Adrenal gland (tissue), 12 donors: ENCODE data around the gene TMEM254. TPM values are rescaled to one million over a fixed set of nuclear protein-coding genes. Genes with fewer than 3 reads are reported as not detected.
"Not testable (repeated sequence)": the region's sequence is repeated elsewhere in the genome, so short reads cannot be mapped to it uniquely, and the experiment has no call there.

Experiments used
- DNase-seq, 7 donors: peaks; one replicate each; pipeline ENCODE4 v3.0.0-alpha.2; 2019 to 2020
- H3K27ac ChIP-seq, 5 donors: fragments of 200-600 bp; sonication (generic) in 4 of 5; 1 replicate in 3 of 5; 2 replicates in 2 of 5; pipeline versions ENCODE4 v1.5.1 to v1.8.0; 2016 to 2020; ENCODE audit warnings: mild to moderate bottlenecking in 1 of 5
- H3K27me3 ChIP-seq: fragments of 200-600 bp; 2 replicates; pipeline ENCODE4 v1.8.0; 2021
- H3K36me3 ChIP-seq, 2 donors: fragments of 200-600 bp; replicated peaks in 1 of 2; 1 replicate in 1 of 2; 2 replicates in 1 of 2; pipeline versions ENCODE4 v1.5.1 to v1.8.0; 2018 to 2022
- H3K4me1 ChIP-seq, 2 donors: fragments of 200-600 bp; replicated peaks in 1 of 2; 1 replicate in 1 of 2; 2 replicates in 1 of 2; pipeline versions ENCODE4 v1.5.1 to v1.8.0; 2018 to 2021
- H3K4me3 ChIP-seq, 4 donors: fragments of 200-600 bp; sonication (generic) in 3 of 4; one replicate each; pipeline ENCODE4 v1.5.1; 2016 to 2018
- H3K9me3 ChIP-seq, 3 donors: fragments of 200-600 bp; sonication (generic) in 1 of 3; replicated peaks in 1 of 3; 1 replicate in 2 of 3; 2 replicates in 1 of 3; pipeline versions ENCODE4 v1.5.1 to v1.8.0; 2016 to 2021
- POLR2A ChIP-seq, 2 donors: fragments of 450-650 bp; IDR thresholded peaks; one replicate each; pipeline ENCODE4 v1.6.1; 2017; ENCODE audit warnings: antibody characterized with exemption in 2 of 2, mild to moderate bottlenecking in 2 of 2, moderate library complexity in 1 of 2
- WGBS, 4 donors: extraction: QIAGEN DNeasy Blood & Tissue Kit in 2 of 4; methylation state at CpG; one replicate each; pipeline versions ENCODE4 v1.1.5 to v1.1.7; 2013 to 2017; 5-methylcytosine and 5-hydroxymethylcytosine counted together
- intact Hi-C, 2 donors: fragments of 100-400 bp; cut with DNase I; formaldehyde crosslinking; loops; one replicate each; pipeline versions ENCODE4 v1.14.1 to v1.15.0; 2022 to 2023
- polyA plus RNA-seq, 3 donors: library from polyadenylated mRNA; stranded (reverse); fragments of 200-250 nt in 2 of 3; fragments of 350-450 nt in 1 of 3; fragmentation: Illumina TruSeq in 1 of 3; extraction: RNeasy Lipid Tissue Mini Kit (QIAGEN cat#74804) in 1 of 3; gene quantifications; one replicate each; pipeline ENCODE4 v1.2.3, GENCODE V29; 2013 to 2014
- total RNA-seq, 9 donors: library from RNA; depleted of rRNA in 4 of 9; stranded (reverse); fragments of >200 nt in 4 of 9; fragments of 120-200 nt in 1 of 9; fragmentation: NEBNext Ultra II Directional in 1 of 9; extraction: Animal tissue kit (Norgen Biotek cat#: 25700) in 1 of 9; gene quantifications; one replicate each; pipeline versions ENCODE4 v1.1.0 to v1.2.4, GENCODE V29; 2013 to 2023
- TF ChIP-seq, protein P1 (sequence below), 6 experiments: fragments of 450-650 bp in 4 of 6; fragments of 200-600 bp in 2 of 6; sonication (generic) in 1 of 6; IDR thresholded peaks; 1 replicate in 5 of 6; 2 replicates in 1 of 6; pipeline versions ENCODE4 v1.5.1 to v1.8.0; 2016 to 2021; ENCODE audit warnings: antibody characterized with exemption in 6 of 6, mild to moderate bottlenecking in 2 of 6, moderate library complexity in 1 of 6
- donor health status: healthy with polysubstance abuse.
- donor health status: Bipolar disorder and iron deficiency.
- donor health status: DM: yes; HTN: yes; CAD: no.
- donor health status: DM: no; HTN: no; CAD: no.
- donor health status: DM: no; HTN: no; CAD: no.
- donor health status: DM: yes; HTN: yes; CAD: no.

Gene TMEM254
- total and polyA plus RNA-seq, 12 donors = 8.8 to 47.2 (median 27.1) TPM

- intact Hi-C loops = no loop called here
- no peak overlapping the region for H3K27ac ChIP-seq
- H3K4me1 ChIP-seq = no peaks in the 10 kb centered on the region
- no peaks in the 10 kb centered on the region for H3K36me3 ChIP-seq
- WGBS, 4 donors = 60 to 78% (median 67%) methylated on average over 2 of the region's 2 CpGs
- H3K27me3 ChIP-seq = no peaks in the 10 kb centered on the region
- no peak for TF ChIP-seq POLR2A (IDR thresholded peaks at IDR 0.05)
- TF ChIP-seq, protein P1, sequence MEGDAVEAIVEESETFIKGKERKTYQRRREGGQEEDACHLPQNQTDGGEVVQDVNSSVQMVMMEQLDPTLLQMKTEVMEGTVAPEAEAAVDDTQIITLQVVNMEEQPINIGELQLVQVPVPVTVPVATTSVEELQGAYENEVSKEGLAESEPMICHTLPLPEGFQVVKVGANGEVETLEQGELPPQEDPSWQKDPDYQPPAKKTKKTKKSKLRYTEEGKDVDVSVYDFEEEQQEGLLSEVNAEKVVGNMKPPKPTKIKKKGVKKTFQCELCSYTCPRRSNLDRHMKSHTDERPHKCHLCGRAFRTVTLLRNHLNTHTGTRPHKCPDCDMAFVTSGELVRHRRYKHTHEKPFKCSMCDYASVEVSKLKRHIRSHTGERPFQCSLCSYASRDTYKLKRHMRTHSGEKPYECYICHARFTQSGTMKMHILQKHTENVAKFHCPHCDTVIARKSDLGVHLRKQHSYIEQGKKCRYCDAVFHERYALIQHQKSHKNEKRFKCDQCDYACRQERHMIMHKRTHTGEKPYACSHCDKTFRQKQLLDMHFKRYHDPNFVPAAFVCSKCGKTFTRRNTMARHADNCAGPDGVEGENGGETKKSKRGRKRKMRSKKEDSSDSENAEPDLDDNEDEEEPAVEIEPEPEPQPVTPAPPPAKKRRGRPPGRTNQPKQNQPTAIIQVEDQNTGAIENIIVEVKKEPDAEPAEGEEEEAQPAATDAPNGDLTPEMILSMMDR (IDR thresholded peaks at IDR 0.05) = no peak
- no peak overlapping the region for H3K4me3 ChIP-seq
- H3K9me3 ChIP-seq = no peaks in the 10 kb centered on the region
- no peak for DNase-seq
Observed at GRCh38 chr10:80094231-80094630, 15.8 kb downstream of the TMEM254 start.

- H3K36me3 ChIP-seq, DNase-seq, H3K9me3 ChIP-seq, H3K27ac ChIP-seq, intact Hi-C loops, H3K4me1 ChIP-seq, H3K27me3 ChIP-seq, H3K4me3 ChIP-seq: not testable (repeated sequence)
- WGBS, 4 donors = 75 to 93% (median 86%) methylated on average over 2 of the region's 2 CpGs
Observed at GRCh38 chr10:80098272-80098671, 19.8 kb downstream of the TMEM254 start.

DNA sequence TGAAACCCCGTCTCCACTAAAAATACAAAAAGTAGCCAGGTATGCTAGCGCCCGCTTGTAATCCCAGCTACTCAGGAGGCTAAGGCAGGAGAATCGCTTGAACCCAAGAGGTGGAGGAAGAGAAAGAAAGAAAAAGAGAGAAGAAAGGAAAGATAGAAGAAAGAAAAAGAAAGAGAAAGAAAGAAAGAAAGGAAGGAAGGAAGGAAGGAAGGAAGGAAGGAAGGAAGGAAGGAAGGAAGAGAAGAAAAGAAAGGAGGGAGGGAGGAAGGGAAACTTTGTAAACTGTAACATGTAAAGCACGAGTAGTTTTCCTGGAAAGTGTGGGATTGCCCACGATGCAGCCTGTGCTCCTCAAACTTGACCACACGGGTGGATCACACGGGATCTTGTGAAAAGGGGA is 20.8 kb downstream of the TMEM254 start:
- DNase-seq, H3K4me1 ChIP-seq, H3K4me3 ChIP-seq, intact Hi-C loops, H3K36me3 ChIP-seq, H3K27me3 ChIP-seq, H3K27ac ChIP-seq, H3K9me3 ChIP-seq: not testable (repeated sequence)
- WGBS, 4 donors = 76 to 88% (median 79%) methylated on average over 8 of the region's 8 CpGs

DNA sequence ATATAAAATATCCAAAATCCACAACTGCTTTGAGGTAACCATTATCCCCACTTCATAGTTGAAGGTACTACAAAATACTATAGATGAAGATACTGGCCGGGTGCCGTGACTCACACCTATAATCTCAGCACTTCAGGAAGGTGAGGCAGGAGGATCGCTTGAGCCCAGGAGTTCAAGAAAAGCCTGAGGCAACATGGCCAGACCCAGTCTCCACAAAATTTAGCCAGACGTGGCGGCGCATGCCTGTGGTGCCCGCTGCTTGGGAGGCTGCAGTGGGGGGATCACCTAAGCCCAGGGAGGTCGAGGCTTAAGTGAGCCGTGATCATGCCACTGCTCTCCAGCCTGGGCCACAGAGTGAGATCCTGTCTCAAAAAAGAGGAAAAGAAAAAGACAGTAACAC is 21.7 kb downstream of the TMEM254 start:
- DNase-seq = no peak
- TF ChIP-seq POLR2A (IDR thresholded peaks at IDR 0.05) = no peak
- TF ChIP-seq, protein P1 (IDR thresholded peaks at IDR 0.05) = no peak
- 90 to 93% (median 92%) methylated on average over 9 of the region's 9 CpGs for WGBS, 4 donors
- Histone ChIP-seq H3K27ac (no peak overlapping the region), H3K4me3 (no peak overlapping the region), H3K4me1 (no peaks in the 10 kb centered on the region), H3K36me3 (no peaks in the 10 kb centered on the region), H3K27me3 (no peaks in the 10 kb centered on the region), H3K9me3 (no peaks in the 10 kb centered on the region)
- intact Hi-C loops = no loop called here

DNA sequence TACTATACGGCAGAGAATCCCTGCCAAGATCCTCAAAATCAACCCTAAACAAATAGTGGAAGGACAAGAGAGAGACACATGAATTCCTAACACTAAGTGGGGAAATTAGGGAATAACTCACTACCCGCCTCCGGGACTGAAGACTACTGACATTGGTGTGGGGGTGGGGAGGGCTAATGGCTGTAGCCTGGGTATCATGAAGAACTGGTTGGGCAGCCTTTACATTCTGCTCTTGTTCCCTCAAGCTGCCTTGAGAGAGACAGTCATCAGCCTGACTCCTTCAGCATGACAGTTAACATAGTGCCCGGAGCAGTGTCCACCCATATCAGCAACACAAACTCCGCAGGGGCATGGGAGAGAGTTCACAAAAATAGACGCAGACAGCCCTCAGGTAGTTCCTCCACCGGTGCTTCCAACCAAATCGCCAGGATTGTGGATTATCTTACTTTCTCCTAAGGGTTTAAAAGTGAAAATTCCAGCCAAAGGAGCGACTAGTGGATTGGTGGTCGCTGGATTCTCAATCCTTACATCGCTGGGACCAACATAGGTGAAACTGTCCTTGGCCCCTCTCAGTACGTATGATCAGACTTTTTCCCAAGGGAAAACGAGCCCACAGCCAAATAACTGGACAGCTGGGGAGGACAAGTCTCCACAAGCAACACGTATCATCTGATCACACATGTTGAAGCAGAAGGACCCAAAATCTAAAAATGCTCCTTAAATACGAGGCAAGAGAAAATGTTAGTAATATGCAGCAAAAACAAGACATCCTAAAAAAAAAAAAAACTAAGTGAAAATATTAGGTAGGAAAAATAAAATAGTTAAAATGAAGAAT is 22.6 kb downstream of the TMEM254 start:
- Histone ChIP-seq H3K4me1 (no peaks in the 10 kb centered on the region), H3K27ac (no peak overlapping the region), H3K4me3 (no peak overlapping the region), H3K36me3 (no peaks in the 10 kb centered on the region), H3K27me3 (no peaks in the 10 kb centered on the region), H3K9me3 (no peaks in the 10 kb centered on the region)
- TF ChIP-seq, protein P1 (IDR thresholded peaks at IDR 0.05) = no peak
- no peak for TF ChIP-seq POLR2A (IDR thresholded peaks at IDR 0.05)
- WGBS, 4 donors = 75 to 83% (median 82%) methylated on average over 15 of the region's 15 CpGs
- intact Hi-C loops = no loop called here
- no peak for DNase-seq
